Nephron (organoid): ENCODE data around the gene TAOK1.

Experiments
- H3K27ac Mint-ChIP-seq, 3 experiments: 2 replicates each; pipeline ENCODE4 v1.8.0; 2020; ENCODE audit warnings: mixed read lengths in 3 of 3, mild to moderate bottlenecking in 2 of 3, moderate library complexity in 1 of 3
- H3K27me3 Mint-ChIP-seq: 2 replicates; pipeline ENCODE4 v1.8.0; 2021; ENCODE audit warnings: low read depth, mild to moderate bottlenecking, moderate library complexity, mixed read lengths
- H3K36me3 Mint-ChIP-seq: 2 replicates; pipeline ENCODE4 v1.8.0; 2020; ENCODE audit warnings: low read depth, mixed read lengths
- H3K4me1 Mint-ChIP-seq: 2 replicates; pipeline ENCODE4 v1.8.0; 2020; ENCODE audit warnings: mixed read lengths
- H3K4me3 Mint-ChIP-seq, 3 experiments: 2 replicates each; pipeline ENCODE4 v1.8.0; 2020; ENCODE audit warnings: mild to moderate bottlenecking in 3 of 3, mixed read lengths in 3 of 3, moderate library complexity in 2 of 3
- H3K9me3 Mint-ChIP-seq: 2 replicates; pipeline ENCODE4 v1.8.0; 2020; ENCODE audit warnings: mixed read lengths
- TF ChIP-seq, protein P1 (sequence below), 3 experiments: fragments of 200-600 bp; sonication (generic); IDR thresholded peaks; one replicate each; pipeline ENCODE4 v1.5.0; 2021; ENCODE audit warnings: antibody characterized with exemption in 3 of 3; ENCODE audit not compliant: unreplicated experiment in 3 of 3

TAOK1 gene

DNA sequence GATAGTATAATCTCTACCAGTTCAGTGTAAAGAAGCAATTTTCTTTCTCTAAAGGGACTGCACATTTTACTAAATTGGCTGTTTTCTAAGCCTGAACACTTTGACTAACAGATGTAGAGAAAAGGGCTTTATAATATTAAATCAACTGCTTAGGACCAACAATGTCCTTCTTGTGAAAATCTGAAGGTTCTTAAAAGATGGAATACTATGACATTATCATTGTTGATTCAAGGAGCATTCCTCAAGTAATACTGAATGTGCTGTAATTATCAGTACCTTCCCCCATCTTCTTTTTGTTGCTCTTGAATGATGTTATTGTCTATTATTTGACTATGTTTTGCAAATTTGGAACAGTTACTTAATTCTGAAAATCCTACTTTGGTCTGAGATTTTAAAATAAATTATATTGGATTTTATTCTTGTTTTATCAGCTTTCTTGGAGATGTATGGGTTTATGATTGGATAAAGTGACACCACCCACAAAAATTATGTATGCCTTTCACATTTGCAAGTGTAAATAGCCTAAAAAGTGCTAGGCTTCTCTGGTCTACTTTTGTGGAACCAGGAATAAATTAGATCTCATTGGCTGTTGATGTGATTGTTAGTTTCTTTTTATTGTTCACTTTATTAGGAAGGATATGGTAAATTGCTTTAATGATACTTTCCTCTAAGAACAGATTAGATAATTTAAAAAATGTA, 53.0 kb downstream of the TAOK1 start:
- H3K4me1 Mint-ChIP-seq = peaks cover 20% of the 10 kb centered on the region
- no peak overlapping the region for H3K27ac Mint-ChIP-seq
- TF ChIP-seq, protein P1, sequence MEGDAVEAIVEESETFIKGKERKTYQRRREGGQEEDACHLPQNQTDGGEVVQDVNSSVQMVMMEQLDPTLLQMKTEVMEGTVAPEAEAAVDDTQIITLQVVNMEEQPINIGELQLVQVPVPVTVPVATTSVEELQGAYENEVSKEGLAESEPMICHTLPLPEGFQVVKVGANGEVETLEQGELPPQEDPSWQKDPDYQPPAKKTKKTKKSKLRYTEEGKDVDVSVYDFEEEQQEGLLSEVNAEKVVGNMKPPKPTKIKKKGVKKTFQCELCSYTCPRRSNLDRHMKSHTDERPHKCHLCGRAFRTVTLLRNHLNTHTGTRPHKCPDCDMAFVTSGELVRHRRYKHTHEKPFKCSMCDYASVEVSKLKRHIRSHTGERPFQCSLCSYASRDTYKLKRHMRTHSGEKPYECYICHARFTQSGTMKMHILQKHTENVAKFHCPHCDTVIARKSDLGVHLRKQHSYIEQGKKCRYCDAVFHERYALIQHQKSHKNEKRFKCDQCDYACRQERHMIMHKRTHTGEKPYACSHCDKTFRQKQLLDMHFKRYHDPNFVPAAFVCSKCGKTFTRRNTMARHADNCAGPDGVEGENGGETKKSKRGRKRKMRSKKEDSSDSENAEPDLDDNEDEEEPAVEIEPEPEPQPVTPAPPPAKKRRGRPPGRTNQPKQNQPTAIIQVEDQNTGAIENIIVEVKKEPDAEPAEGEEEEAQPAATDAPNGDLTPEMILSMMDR (IDR thresholded peaks at IDR 0.05; ENCODE audit: unreplicated experiment in 3 of 3) = no peak
- H3K36me3 Mint-ChIP-seq = peaks cover 29% of the 10 kb centered on the region
- H3K27me3 Mint-ChIP-seq = no peaks in the 10 kb centered on the region
- no peaks in the 10 kb centered on the region for H3K9me3 Mint-ChIP-seq
- H3K4me3 Mint-ChIP-seq = no peak overlapping the region

GRCh38 chr17:29444589-29444988, 54.4 kb downstream of the TAOK1 start:
- TF ChIP-seq, protein P1 (IDR thresholded peaks at IDR 0.05; ENCODE audit: unreplicated experiment in 3 of 3) = no peak
- no peaks in the 10 kb centered on the region for H3K9me3 Mint-ChIP-seq
- peaks cover 29% of the 10 kb centered on the region for H3K36me3 Mint-ChIP-seq
- H3K4me1 Mint-ChIP-seq = peaks cover 27% of the 10 kb centered on the region
- H3K4me3 Mint-ChIP-seq = no peak overlapping the region
- no peak overlapping the region for H3K27ac Mint-ChIP-seq
- H3K27me3 Mint-ChIP-seq = no peaks in the 10 kb centered on the region

DNA sequence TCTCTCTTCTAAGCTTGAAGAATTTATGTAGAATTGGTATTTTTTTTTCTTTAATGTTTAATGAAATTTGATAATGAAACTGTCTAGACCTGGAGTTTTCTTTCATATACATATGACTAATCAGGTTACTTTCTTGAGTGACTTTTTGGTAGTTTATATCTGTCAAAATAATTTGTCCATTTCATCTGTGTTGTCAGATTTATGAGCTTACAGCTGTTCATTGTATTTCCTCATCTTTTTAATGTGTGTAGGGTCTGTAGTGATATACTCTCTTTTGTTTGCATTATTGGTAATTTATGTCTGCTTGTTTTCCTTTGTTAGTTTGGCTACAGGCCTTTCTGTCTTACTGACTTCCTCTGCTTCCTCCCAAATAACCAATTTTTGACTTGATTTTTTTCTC, 55.7 kb downstream of the TAOK1 start:
- Mint-ChIP-seq H3K27ac (peak overlapping the region; percentile 1 to 46 (median 3)), H3K9me3 (no peaks in the 10 kb centered on the region), H3K27me3 (no peaks in the 10 kb centered on the region), H3K4me1 (peaks cover 33% of the 10 kb centered on the region), H3K4me3 (no peak overlapping the region), H3K36me3 (peaks cover 26% of the 10 kb centered on the region)
- TF ChIP-seq, protein P1 (IDR thresholded peaks at IDR 0.05; ENCODE audit: unreplicated experiment in 3 of 3) = no peak

DNA sequence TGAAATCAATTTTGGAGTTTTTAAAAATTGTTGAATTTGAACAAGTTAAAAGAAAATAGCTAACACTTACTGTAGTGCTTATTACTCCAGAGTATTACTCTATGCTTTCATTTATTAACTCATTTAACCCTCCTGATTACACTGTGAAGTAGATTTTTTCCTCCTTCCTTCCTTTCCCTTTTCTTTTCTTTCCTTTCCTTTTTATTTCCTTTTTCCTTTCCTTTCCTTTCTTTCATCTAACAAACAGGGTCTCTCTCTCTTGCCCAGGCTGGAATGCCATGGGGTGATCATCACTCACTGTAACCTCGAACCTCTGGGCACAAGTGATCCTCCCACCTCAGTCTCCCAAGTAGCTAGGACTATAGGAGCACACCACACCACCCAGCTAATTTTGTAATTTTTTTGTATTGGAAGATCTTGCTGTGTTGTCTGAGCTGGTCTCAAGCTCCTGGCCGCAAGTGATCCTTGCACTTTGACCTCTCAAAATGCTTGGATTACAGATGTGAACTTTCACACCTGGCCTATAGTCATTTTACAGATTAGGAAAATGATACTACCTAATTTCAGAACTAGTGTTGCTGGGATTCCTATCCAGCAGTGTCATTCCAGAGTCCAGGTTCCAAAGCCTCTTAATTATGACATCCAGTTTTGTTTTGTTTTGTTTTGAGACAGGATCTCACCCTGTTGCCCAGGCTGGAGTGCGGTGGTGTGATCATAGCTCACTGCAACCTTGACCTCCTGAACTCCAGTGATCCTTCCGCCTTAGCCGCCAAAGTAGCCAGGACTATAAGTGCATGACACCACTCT, 59.9 kb downstream of the TAOK1 start:
- Mint-ChIP-seq H3K4me1 (peaks cover 43% of the 10 kb centered on the region), H3K27ac (peak overlapping the region in 1 of 3 experiments; percentile 11), H3K4me3 (no peak overlapping the region), H3K36me3 (peaks cover 43% of the 10 kb centered on the region), H3K9me3 (peaks cover 7% of the 10 kb centered on the region), H3K27me3 (no peaks in the 10 kb centered on the region)
- TF ChIP-seq, protein P1 (IDR thresholded peaks at IDR 0.05; ENCODE audit: unreplicated experiment in 3 of 3) = no peak

DNA sequence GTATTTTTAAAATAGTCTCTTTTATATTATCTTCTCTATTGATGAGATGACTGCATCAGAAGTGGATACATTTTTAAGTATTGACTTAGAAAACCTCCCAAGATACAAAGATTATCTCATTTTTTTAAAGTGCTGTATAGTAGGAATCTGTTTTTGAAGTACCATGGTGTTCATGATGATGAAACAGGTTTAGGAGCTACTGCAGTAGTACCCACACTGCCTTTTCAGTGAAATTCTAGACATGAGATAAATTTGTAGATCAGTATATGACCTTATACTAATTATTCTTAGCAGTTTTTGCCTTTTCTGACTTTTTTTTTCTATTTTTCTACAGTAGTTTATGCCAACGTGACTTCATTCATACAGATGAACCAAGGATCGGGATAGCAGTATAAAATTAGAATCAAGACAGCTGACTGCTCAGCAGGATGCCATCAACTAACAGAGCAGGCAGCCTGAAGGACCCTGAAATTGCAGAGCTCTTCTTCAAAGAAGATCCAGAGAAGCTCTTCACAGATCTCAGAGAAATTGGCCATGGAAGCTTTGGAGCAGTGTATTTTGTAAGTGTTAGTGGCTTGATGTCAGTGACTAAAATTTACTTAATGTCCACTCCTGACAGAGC, 61.1 kb downstream of the TAOK1 start:
- no peaks in the 10 kb centered on the region for H3K27me3 Mint-ChIP-seq
- peaks cover 52% of the 10 kb centered on the region for H3K36me3 Mint-ChIP-seq
- peaks cover 32% of the 10 kb centered on the region for H3K4me1 Mint-ChIP-seq
- TF ChIP-seq, protein P1 (IDR thresholded peaks at IDR 0.05; ENCODE audit: unreplicated experiment in 3 of 3) = no peak
- peaks cover 7% of the 10 kb centered on the region for H3K9me3 Mint-ChIP-seq
- H3K4me3 Mint-ChIP-seq = peak overlapping the region in 1 of 3 experiments; percentile 6
- H3K27ac Mint-ChIP-seq = peak overlapping the region in 1 of 3 experiments; percentile 3
